HepG2 (cell line): ENCODE data around the gene JMJD8. TPM values are rescaled to one million over a fixed set of nuclear protein-coding genes. Genes with fewer than 3 reads are reported as not detected.

Experiments
- EP300 ChIP-seq, 3 experiments: sonication (generic) in 1 of 3; formaldehyde crosslinking in 1 of 3; IDR thresholded peaks; 2 replicates each; pipeline versions ENCODE4 v1.5.1 to v1.6.1; 2011 to 2020; ENCODE audit warnings: low read depth in 2 of 3, low read length in 2 of 3, borderline replicate concordance in 1 of 3, improper control_type of control experiment in 1 of 3, mild to moderate bottlenecking in 1 of 3, missing genetic modification reagents in 1 of 3, moderate library complexity in 1 of 3
- HOXD1 ChIP-seq: sonication (generic); formaldehyde crosslinking; IDR thresholded peaks from 2 replicates; pipeline ENCODE4 v1.5.0; 2020; ENCODE audit warnings: missing genetic modification reagents
- KDM4B ChIP-seq: sonication (generic); formaldehyde crosslinking; IDR thresholded peaks from 2 replicates; pipeline ENCODE4 v1.4.0; 2020; ENCODE audit warnings: missing genetic modification reagents
- KLF13 ChIP-seq: sonication (generic); formaldehyde crosslinking; IDR thresholded peaks from 2 replicates; pipeline ENCODE4 v1.4.0; 2020; ENCODE audit warnings: mild to moderate bottlenecking, missing genetic modification reagents
- KLF16 ChIP-seq, 2 experiments: sonication (generic) in 1 of 2; formaldehyde crosslinking in 1 of 2; IDR thresholded peaks; 2 replicates each; pipeline versions ENCODE4 v1.6.1 to v1.8.0; 2016 to 2023; ENCODE audit warnings: missing genetic modification reagents in 2 of 2, missing compliant biosample characterization in 1 of 2
- RAD21 ChIP-seq: fragments of 450-650 bp; formaldehyde crosslinking; IDR thresholded peaks from 2 replicates; pipeline ENCODE4 v1.5.0; 2020; ENCODE audit warnings: mild to moderate bottlenecking
- REPIN1 ChIP-seq: sonication (generic); formaldehyde crosslinking; IDR thresholded peaks from 2 replicates; pipeline ENCODE4 v1.8.0; 2022; ENCODE audit warnings: missing genetic modification reagents, low read depth, mild to moderate bottlenecking, borderline replicate concordance
- SRF ChIP-seq: IDR thresholded peaks from 2 replicates; pipeline ENCODE4 v1.6.1; 2011; ENCODE audit warnings: mild to moderate bottlenecking, low read depth, low read length, moderate library complexity
- TBP ChIP-seq: sonication (generic); formaldehyde crosslinking; IDR thresholded peaks from 2 replicates; pipeline ENCODE4 v1.5.0; 2020; ENCODE audit warnings: missing genetic modification reagents
- ZFP37 ChIP-seq: sonication (generic); formaldehyde crosslinking; IDR thresholded peaks from 2 replicates; pipeline ENCODE4 v1.4.0; 2020; ENCODE audit warnings: missing genetic modification reagents, borderline replicate concordance
- ZKSCAN5 ChIP-seq: sonication (generic); formaldehyde crosslinking; IDR thresholded peaks from 2 replicates; pipeline ENCODE4 v1.5.1; 2020; ENCODE audit warnings: mild to moderate bottlenecking, missing genetic modification reagents
- ZNF251 ChIP-seq: sonication (generic); formaldehyde crosslinking; IDR thresholded peaks from 2 replicates; pipeline ENCODE4 v1.9.0; 2021; ENCODE audit warnings: mild to moderate bottlenecking, missing genetic modification reagents
- ZNF333 ChIP-seq: sonication (generic); formaldehyde crosslinking; IDR thresholded peaks from 2 replicates; pipeline ENCODE4 v1.4.0; 2020; ENCODE audit warnings: mild to moderate bottlenecking, missing genetic modification reagents, borderline replicate concordance
- ZNF33B ChIP-seq: sonication (generic); formaldehyde crosslinking; IDR thresholded peaks from 2 replicates; pipeline ENCODE4 v1.5.1; 2020; ENCODE audit warnings: mild to moderate bottlenecking, missing genetic modification reagents
- ZNF652 ChIP-seq: IDR thresholded peaks from 2 replicates; pipeline ENCODE4 v1.6.1; 2016; ENCODE audit warnings: low read depth, borderline replicate concordance
- ZNF674 ChIP-seq: sonication (generic); formaldehyde crosslinking; IDR thresholded peaks from 2 replicates; pipeline ENCODE4 v1.5.0; 2020; ENCODE audit warnings: low read depth, mild to moderate bottlenecking, missing genetic modification reagents
- ZNF839 ChIP-seq: sonication (generic); formaldehyde crosslinking; IDR thresholded peaks from 2 replicates; pipeline ENCODE4 v1.4.0; 2020; ENCODE audit warnings: missing genetic modification reagents, mild to moderate bottlenecking, borderline replicate concordance
- ZSCAN5A ChIP-seq: sonication (generic); formaldehyde crosslinking; IDR thresholded peaks from 2 replicates; pipeline ENCODE4 v1.8.0; 2022; ENCODE audit warnings: mild to moderate bottlenecking, missing genetic modification reagents, borderline replicate concordance
- polyA plus RNA-seq, 8 experiments: library from polyadenylated mRNA; depleted of rRNA in 3 of 8; stranded (reverse) in 7 of 8; unstranded in 1 of 8; fragments of >200 nt; fragmentation: Illumina TruSeq in 4 of 8; extraction: Trizol in 4 of 8; gene quantifications; 2 replicates each; pipeline versions ENCODE4 v1.2.1 to v1.2.3, GENCODE V29; 2011 to 2016; ENCODE audit warnings: low read depth in 4 of 8, missing spikeins in 1 of 8, mixed read lengths in 1 of 8; ENCODE audit not compliant: insufficient read depth in 1 of 8
- total RNA-seq, 5 experiments: library from RNA; depleted of rRNA; stranded (reverse); fragments of >200 nt; fragmentation: Illumina TruSeq; extraction: Trizol; gene quantifications; 2 replicates each; pipeline ENCODE4 v1.2.3, GENCODE V29; 2016; ENCODE audit warnings: low read depth in 1 of 5
- TF ChIP-seq, protein P1 (sequence below): sonication (generic); formaldehyde crosslinking; IDR thresholded peaks from 2 replicates; pipeline ENCODE4 v1.5.1; 2020; ENCODE audit warnings: mild to moderate bottlenecking, missing genetic modification reagents, moderate library complexity
- TF ChIP-seq, protein P2 (sequence below): sonication (generic); formaldehyde crosslinking; IDR thresholded peaks from 2 replicates; pipeline ENCODE4 v1.8.1; 2023; ENCODE audit warnings: mild to moderate bottlenecking, moderate library complexity, missing genetic modification reagents
- TF ChIP-seq, protein P3 (sequence below): sonication (generic); formaldehyde crosslinking; IDR thresholded peaks from 2 replicates; pipeline ENCODE4 v1.5.0; 2020; ENCODE audit warnings: missing genetic modification reagents
- TF ChIP-seq, protein P4 (sequence below): sonication (generic); formaldehyde crosslinking; IDR thresholded peaks from 2 replicates; pipeline ENCODE4 v1.8.0; 2022; ENCODE audit warnings: mild to moderate bottlenecking, missing genetic modification reagents, moderate library complexity

The JMJD8 gene
- total and polyA plus RNA-seq, 2 of the 13 experiments (the other 11 are each of a cell fraction or from before 2014, with no cell fraction given) = 2.6 to 11.8 TPM

DNA sequence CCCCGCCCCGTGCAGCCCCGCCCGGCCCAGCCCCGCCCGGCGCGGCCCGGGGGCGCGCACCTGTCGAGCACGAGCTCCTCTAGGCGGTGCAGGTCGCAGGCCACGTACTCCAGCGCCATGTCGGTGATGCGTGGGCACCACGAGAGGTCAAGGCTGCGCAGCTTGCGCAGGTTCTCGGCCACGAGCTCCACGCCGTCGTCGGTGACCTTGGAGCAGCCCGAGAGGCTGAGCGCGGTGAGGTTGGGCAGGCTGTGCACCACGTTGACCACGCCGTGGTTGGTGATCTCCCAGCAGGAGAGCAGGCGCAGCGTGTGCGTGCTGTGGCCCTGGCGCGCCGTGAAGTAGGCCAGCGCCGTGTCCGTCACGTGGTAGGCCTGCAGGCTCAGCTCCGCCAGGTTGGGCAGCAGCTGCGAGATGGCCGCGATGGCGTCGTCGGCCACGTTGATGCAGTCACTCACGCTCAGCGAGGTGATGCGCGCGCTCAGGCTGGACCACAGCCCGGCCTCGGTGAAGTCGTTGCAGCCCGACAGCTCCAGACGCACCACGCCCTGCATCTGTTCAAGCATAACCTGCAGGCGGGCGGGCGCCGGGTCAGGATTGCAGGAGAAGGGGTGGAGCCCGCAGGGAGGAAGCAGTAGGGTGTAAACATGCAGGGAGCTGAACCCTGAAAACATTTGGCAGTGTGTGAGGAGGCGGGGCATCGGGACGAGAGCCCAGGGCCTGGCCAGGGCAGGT, 11.4 kb upstream of the JMJD8 start (continued):
- TF ChIP-seq ZSCAN5A (CRISPR knock-in tag) (no peak), ZNF652 (no peak), EP300 (IDR thresholded peaks at IDR 0.05; ENCODE audit: low read depth in 2 of 2, low read length in 2 of 2) (no peak), EP300 (CRISPR knock-in tag; IDR thresholded peaks at IDR 0.05; ENCODE audit: borderline replicate concordance) (0 out of 2 replicates have a peak, but pooled peaks have one; percentile 36), ZNF839 (CRISPR knock-in tag) (0 out of 2 replicates have a peak, but pooled peaks have one; percentile 80), HOXD1 (0 out of 2 replicates have a peak, but pooled peaks have one; percentile 37), RAD21 (CRISPR knock-in tag) (no peak), ZNF251 (no peak), ZKSCAN5 (no peak), KLF13 (no peak), ZNF674 (no peak), TBP (CRISPR knock-in tag) (no peak), ZFP37 (CRISPR knock-in tag) (no peak; the same call in 1 of the 2 replicates), KLF16 (CRISPR knock-in tag; IDR thresholded peaks at IDR 0.05) (no peak; a peak in 1 of 4 replicates), REPIN1 (CRISPR knock-in tag) (no peak), ZNF33B (CRISPR knock-in tag) (no peak), ZNF333 (CRISPR knock-in tag) (peak; percentile 19; the same call in 1 of the 2 replicates), SRF (no peak), KDM4B (CRISPR knock-in tag) (no peak)
- TF ChIP-seq, protein P1, sequence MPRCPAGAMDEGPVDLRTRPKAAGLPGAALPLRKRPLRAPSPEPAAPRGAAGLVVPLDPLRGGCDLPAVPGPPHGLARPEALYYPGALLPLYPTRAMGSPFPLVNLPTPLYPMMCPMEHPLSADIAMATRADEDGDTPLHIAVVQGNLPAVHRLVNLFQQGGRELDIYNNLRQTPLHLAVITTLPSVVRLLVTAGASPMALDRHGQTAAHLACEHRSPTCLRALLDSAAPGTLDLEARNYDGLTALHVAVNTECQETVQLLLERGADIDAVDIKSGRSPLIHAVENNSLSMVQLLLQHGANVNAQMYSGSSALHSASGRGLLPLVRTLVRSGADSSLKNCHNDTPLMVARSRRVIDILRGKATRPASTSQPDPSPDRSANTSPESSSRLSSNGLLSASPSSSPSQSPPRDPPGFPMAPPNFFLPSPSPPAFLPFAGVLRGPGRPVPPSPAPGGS (CRISPR knock-in tag) = 0 out of 2 replicates have a peak, but pooled peaks have one; percentile 2
- TF ChIP-seq, protein P2, sequence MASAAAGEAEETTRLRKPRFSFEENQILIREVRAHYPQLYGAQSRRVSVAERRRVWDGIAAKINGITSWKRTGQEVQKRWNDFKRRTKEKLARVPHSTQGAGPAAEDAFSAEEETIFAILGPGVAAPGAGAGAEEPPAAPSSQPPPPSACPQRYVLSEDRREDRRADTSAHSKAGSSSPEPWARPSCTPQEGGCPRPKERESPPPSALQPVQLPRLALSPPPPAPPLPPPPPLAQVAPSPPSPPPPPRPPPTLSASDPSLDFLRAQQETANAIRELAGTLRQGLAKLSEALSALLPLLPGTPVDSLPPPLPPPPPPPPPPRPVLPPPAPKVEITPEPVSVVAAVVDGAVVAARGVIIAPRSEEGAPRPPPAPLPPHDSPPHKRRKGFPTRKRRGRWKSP = peak; percentile 3; the same call in 1 of the 2 replicates
- TF ChIP-seq, protein P3, sequence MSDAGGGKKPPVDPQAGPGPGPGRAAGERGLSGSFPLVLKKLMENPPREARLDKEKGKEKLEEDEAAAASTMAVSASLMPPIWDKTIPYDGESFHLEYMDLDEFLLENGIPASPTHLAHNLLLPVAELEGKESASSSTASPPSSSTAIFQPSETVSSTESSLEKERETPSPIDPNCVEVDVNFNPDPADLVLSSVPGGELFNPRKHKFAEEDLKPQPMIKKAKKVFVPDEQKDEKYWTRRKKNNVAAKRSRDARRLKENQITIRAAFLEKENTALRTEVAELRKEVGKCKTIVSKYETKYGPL (CRISPR knock-in tag) = no peak
- TF ChIP-seq, protein P4, sequence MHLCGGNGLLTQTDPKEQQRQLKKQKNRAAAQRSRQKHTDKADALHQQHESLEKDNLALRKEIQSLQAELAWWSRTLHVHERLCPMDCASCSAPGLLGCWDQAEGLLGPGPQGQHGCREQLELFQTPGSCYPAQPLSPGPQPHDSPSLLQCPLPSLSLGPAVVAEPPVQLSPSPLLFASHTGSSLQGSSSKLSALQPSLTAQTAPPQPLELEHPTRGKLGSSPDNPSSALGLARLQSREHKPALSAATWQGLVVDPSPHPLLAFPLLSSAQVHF = peak; percentile 87
